Activated naive CD4-positive, alpha-beta T cell treated with anti-CD3 and anti-CD28 coated beads, Interleukin-2, amount 50 U/mL, for 24 hours (primary cell): ENCODE measurements around the gene MMEL1.

ENCODE experiments used
- H3K27ac Mint-ChIP-seq: one replicate; pipeline ENCODE4 v1.8.0; 2021; ENCODE audit warnings: mild to moderate bottlenecking, mixed read lengths
- H3K27me3 Mint-ChIP-seq: one replicate; pipeline ENCODE4 v1.8.0; 2021; ENCODE audit warnings: mixed read lengths
- H3K36me3 Mint-ChIP-seq: one replicate; pipeline ENCODE4 v1.8.0; 2021; ENCODE audit warnings: mixed read lengths
- H3K4me1 Mint-ChIP-seq: one replicate; pipeline ENCODE4 v1.8.0; 2021; ENCODE audit warnings: mixed read lengths
- H3K4me3 Mint-ChIP-seq: one replicate; pipeline ENCODE4 v1.8.0; 2021; ENCODE audit warnings: mild to moderate bottlenecking, mixed read lengths
- H3K9me3 Mint-ChIP-seq: one replicate; pipeline ENCODE4 v1.8.0; 2021; ENCODE audit warnings: mixed read lengths

The MMEL1 gene

GRCh38 chr1:2623571-2624337 is 9.1 kb downstream of the MMEL1 start:
- no peak overlapping the region for H3K27ac Mint-ChIP-seq
- no peak overlapping the region for H3K4me3 Mint-ChIP-seq
- H3K9me3 Mint-ChIP-seq = no peaks in the 10 kb centered on the region
- peaks cover 5% of the 10 kb centered on the region for H3K36me3 Mint-ChIP-seq
- H3K4me1 Mint-ChIP-seq = peaks cover 15% of the 10 kb centered on the region
- peaks cover 19% of the 10 kb centered on the region for H3K27me3 Mint-ChIP-seq

- Mint-ChIP-seq H3K36me3 (peaks cover 11% of the 10 kb centered on the region), H3K27me3 (no peaks in the 10 kb centered on the region), H3K27ac (no peak overlapping the region), H3K4me3 (no peak overlapping the region), H3K4me1 (peaks cover 8% of the 10 kb centered on the region), H3K9me3 (peaks cover 7% of the 10 kb centered on the region)
These were observed 14.8 kb downstream of the MMEL1 start for GRCh38 chr1:2617971-2618470.

- Mint-ChIP-seq H3K9me3 (peaks cover 7% of the 10 kb centered on the region), H3K27me3 (no peaks in the 10 kb centered on the region), H3K36me3 (peaks cover 7% of the 10 kb centered on the region), H3K4me3 (no peak overlapping the region), H3K27ac (no peak overlapping the region), H3K4me1 (no peaks in the 10 kb centered on the region)
These were observed 18.7 kb downstream of the MMEL1 start for GRCh38 chr1:2614145-2614544.

- peaks cover 6% of the 10 kb centered on the region for H3K36me3 Mint-ChIP-seq
- no peaks in the 10 kb centered on the region for H3K4me1 Mint-ChIP-seq
- no peaks in the 10 kb centered on the region for H3K27me3 Mint-ChIP-seq
- peaks cover 7% of the 10 kb centered on the region for H3K9me3 Mint-ChIP-seq
- H3K4me3 Mint-ChIP-seq = no peak overlapping the region
- H3K27ac Mint-ChIP-seq = peak overlapping the region; percentile 23
These were observed 20.0 kb downstream of the MMEL1 start for GRCh38 chr1:2612591-2613365.

- Mint-ChIP-seq H3K27me3 (no peaks in the 10 kb centered on the region), H3K27ac (no peak overlapping the region)
These were observed 21.0 kb downstream of the MMEL1 start for GRCh38 chr1:2611621-2612437.

GRCh38 chr1:2611031-2611501 is 21.8 kb downstream of the MMEL1 start:
- Mint-ChIP-seq H3K4me3 (no peak overlapping the region), H3K27ac (no peak overlapping the region), H3K4me1 (no peaks in the 10 kb centered on the region), H3K36me3 (peaks cover 4% of the 10 kb centered on the region), H3K27me3 (no peaks in the 10 kb centered on the region), H3K9me3 (peaks cover 7% of the 10 kb centered on the region)

More at GRCh38 chr1:2611621-2612437, 21.0 kb downstream of the MMEL1 start:
- no peak overlapping the region for H3K4me3 Mint-ChIP-seq
- H3K4me1 Mint-ChIP-seq = no peaks in the 10 kb centered on the region
- H3K36me3 Mint-ChIP-seq = peaks cover 6% of the 10 kb centered on the region
- H3K9me3 Mint-ChIP-seq = peaks cover 7% of the 10 kb centered on the region

GRCh38 chr1:2610036-2610959 is 22.5 kb downstream of the MMEL1 start:
- peaks cover 7% of the 10 kb centered on the region for H3K9me3 Mint-ChIP-seq
- no peaks in the 10 kb centered on the region for H3K4me1 Mint-ChIP-seq
- peaks cover 3% of the 10 kb centered on the region for H3K36me3 Mint-ChIP-seq

GRCh38 chr1:2609319-2610035 is 23.3 kb downstream of the MMEL1 start:
- H3K27me3 Mint-ChIP-seq = no peaks in the 10 kb centered on the region
- H3K36me3 Mint-ChIP-seq = peaks cover 2% of the 10 kb centered on the region
- H3K4me3 Mint-ChIP-seq = no peak overlapping the region
- H3K4me1 Mint-ChIP-seq = no peaks in the 10 kb centered on the region
- no peak overlapping the region for H3K27ac Mint-ChIP-seq
- peaks cover 7% of the 10 kb centered on the region for H3K9me3 Mint-ChIP-seq

More at GRCh38 chr1:2610036-2610959, 22.5 kb downstream of the MMEL1 start:
- Mint-ChIP-seq H3K27ac (no peak overlapping the region), H3K4me3 (no peak overlapping the region), H3K27me3 (no peaks in the 10 kb centered on the region)

- Mint-ChIP-seq H3K4me1 (no peaks in the 10 kb centered on the region), H3K9me3 (no peaks in the 10 kb centered on the region), H3K27ac (no peak overlapping the region), H3K4me3 (no peak overlapping the region), H3K27me3 (no peaks in the 10 kb centered on the region), H3K36me3 (no peaks in the 10 kb centered on the region)
These were observed 25.1 kb downstream of the MMEL1 start for GRCh38 chr1:2607641-2608091.

GRCh38 chr1:2606881-2607621 is 25.8 kb downstream of the MMEL1 start:
- no peaks in the 10 kb centered on the region for H3K27me3 Mint-ChIP-seq
- no peaks in the 10 kb centered on the region for H3K9me3 Mint-ChIP-seq
- no peak overlapping the region for H3K4me3 Mint-ChIP-seq
- no peaks in the 10 kb centered on the region for H3K4me1 Mint-ChIP-seq
- H3K36me3 Mint-ChIP-seq = no peaks in the 10 kb centered on the region
- H3K27ac Mint-ChIP-seq = no peak overlapping the region

- Mint-ChIP-seq H3K27ac (no peak overlapping the region), H3K9me3 (no peaks in the 10 kb centered on the region), H3K36me3 (no peaks in the 10 kb centered on the region), H3K4me3 (no peak overlapping the region), H3K4me1 (no peaks in the 10 kb centered on the region), H3K27me3 (no peaks in the 10 kb centered on the region)
These were observed 26.4 kb downstream of the MMEL1 start for GRCh38 chr1:2606396-2606880.

GRCh38 chr1:2605509-2606395 is 27.1 kb downstream of the MMEL1 start:
- H3K4me1 Mint-ChIP-seq = no peaks in the 10 kb centered on the region
- no peaks in the 10 kb centered on the region for H3K9me3 Mint-ChIP-seq
- H3K4me3 Mint-ChIP-seq = no peak overlapping the region
- no peaks in the 10 kb centered on the region for H3K36me3 Mint-ChIP-seq
- H3K27me3 Mint-ChIP-seq = no peaks in the 10 kb centered on the region
- no peak overlapping the region for H3K27ac Mint-ChIP-seq
